Bone marrow (tissue), 2 donors: ENCODE results near the gene SMC1B.
"Not testable (repeated sequence)": the region's sequence is repeated elsewhere in the genome, so short reads cannot be mapped to it uniquely, and the experiment has no call there.

Source experiments
- DNase-seq, 2 donors: peaks; one replicate each; lab custom pipeline; 2025; lab: John Stamatoyannopoulos, UW

The SMC1B gene

DNA sequence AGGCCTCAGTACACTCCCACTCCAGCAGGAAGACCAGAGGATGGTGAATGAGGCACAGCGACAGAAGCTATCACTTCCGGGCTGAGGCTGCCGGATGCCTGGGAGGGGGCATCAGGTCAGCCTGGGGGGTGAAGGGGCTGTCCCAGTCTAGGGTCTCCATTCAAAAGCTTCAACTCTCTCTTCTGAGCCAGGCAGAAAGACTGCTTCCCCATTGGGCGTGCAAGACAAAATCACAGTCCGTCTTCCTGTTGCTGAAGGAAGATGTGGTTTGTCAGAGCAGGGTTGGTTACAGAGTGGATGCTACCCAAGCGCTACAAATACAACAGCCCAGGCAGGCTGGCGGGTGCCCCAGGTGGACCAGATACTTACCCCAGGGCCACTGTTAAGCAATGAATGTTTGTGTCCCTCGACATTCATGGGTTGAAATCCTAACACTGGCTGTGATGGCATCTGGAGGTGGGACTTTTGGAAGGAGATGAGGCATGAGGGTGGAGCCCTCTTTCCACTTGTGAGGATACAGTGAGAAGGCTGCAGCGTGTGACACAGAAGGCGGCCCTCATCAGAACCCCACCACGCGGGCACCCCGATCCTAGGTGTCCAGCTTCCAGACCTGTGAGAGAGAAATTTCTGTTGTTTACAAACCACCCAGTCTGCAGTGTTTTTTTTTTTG is 116.6 kb downstream of the SMC1B start:
- no peak for DNase-seq

DNA sequence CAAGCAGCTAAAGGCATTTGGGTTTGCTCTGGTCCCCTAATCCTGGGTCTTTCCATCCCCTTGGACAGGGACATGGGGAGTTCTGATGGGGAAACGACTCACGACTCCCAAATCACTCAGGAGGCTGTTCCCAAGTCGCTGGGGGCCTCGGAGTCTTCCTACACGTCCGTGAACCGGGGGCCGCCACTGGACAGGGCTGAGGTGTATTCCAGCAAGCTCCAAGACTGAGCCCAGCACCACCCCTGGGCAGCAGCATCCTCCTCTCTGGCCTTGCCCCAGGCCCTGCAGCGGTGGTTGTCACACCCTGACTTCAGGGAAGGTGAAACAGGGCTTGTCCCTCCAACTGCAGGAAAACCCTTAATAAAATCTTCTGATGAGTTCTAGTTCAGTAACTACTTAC is 117.9 kb downstream of the SMC1B start:
- DNase-seq, result no peak

DNA sequence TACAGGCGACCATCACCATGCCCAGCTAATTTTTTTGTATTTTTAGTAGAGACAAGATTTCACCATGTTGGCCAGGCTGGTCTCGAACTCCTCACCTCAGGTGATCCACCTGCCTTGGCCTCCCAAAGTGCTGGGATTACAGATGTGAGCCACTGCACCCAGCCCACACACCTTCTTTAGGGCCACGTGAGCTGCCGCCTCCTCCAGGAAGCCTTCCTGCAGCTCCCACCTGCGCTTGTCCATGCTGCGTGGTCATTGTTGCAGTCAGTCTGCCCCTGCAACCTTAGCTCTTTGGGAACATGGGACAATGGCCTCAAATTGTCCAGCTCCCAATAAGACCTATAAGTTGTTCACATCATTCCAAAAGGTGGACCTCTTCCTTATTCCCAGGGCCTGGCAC is 118.4 kb downstream of the SMC1B start:
- DNase-seq, result not testable (repeated sequence)
